NCI-H524 treated with DMSO at 0.1 percent for 48 hours (cell line): ENCODE data around the gene TNRC6C.

Experiments
- DNase-seq: peaks from one replicate; lab custom pipeline; 2025; lab: John Stamatoyannopoulos, UW

TNRC6C gene

GRCh38 chr17:77957857-77958715 lies at the start of gene TNRC6C:
TNRC6C (plus strand) TSS chr17:77958703; CDS start chr17:78004207, 45,504 bp downstream.
- peak; percentile 100 for DNase-seq

- no peak for DNase-seq
These were observed 49.3 kb upstream of the TNRC6C start for GRCh38 chr17:77909236-77909635.

GRCh38 chr17:77909816-77910215 lies 48.7 kb upstream of the TNRC6C start:
- DNase-seq = no peak

GRCh38 chr17:77914385-77915254 lies 43.9 kb upstream of the TNRC6C start:
- no peak for DNase-seq

- DNase-seq = no peak
These were observed 42.9 kb upstream of the TNRC6C start for GRCh38 chr17:77915594-77916021.

GRCh38 chr17:77916264-77916663 lies 42.2 kb upstream of the TNRC6C start:
- no peak for DNase-seq

- no peak for DNase-seq
These were observed 41.6 kb upstream of the TNRC6C start for GRCh38 chr17:77916703-77917481.

GRCh38 chr17:77919276-77919675 lies 39.2 kb upstream of the TNRC6C start:
- DNase-seq = no peak

GRCh38 chr17:77923135-77923534 lies 35.4 kb upstream of the TNRC6C start:
- no peak for DNase-seq

- DNase-seq = no peak
These were observed 34.6 kb upstream of the TNRC6C start for GRCh38 chr17:77923776-77924513.

GRCh38 chr17:77924757-77925336 lies 33.7 kb upstream of the TNRC6C start:
- no peak for DNase-seq

- DNase-seq = no peak
These were observed 32.5 kb upstream of the TNRC6C start for GRCh38 chr17:77925831-77926543.

- DNase-seq = no peak
These were observed 31.5 kb upstream of the TNRC6C start for GRCh38 chr17:77926981-77927380.

- no peak for DNase-seq
These were observed 30.6 kb upstream of the TNRC6C start for GRCh38 chr17:77927777-77928518.

GRCh38 chr17:77928519-77929179 lies 29.9 kb upstream of the TNRC6C start:
- no peak for DNase-seq

- DNase-seq = no peak
These were observed 29.3 kb upstream of the TNRC6C start for GRCh38 chr17:77929180-77929564.

GRCh38 chr17:77929871-77930436 lies 28.5 kb upstream of the TNRC6C start:
- DNase-seq = no peak
